GM21619 (cell line): ENCODE measurements around the gene ACADM.
"Not testable (repeated sequence)": the region's sequence is repeated elsewhere in the genome, so short reads cannot be mapped to it uniquely, and the experiment has no call there.

ENCODE experiments used
- ATAC-seq: cut with Tn5 transposase; IDR thresholded peaks from one replicate; pipeline ENCODE4 v1.9.1; 2021; ENCODE audit not compliant: unreplicated experiment

The ACADM gene

DNA sequence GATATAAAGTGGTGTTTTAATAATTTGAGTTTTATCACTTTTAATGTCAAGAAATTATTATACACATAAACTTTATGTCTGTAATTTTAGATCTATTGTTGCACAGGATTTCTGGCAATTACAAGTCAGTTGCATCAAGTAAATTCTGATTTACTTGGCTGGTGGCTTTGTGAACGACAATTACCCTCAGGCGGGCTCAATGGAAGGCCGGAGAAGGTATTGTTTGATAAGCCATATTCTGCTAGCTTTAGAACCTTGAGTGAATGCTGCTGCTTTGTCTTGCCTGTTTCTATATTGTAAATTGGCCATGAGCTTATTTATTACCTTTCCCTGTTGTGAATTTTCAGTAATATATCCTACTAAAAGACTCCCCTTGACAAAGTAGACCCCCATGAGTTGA lies 67.6 kb downstream of the ACADM start:
- no peak for ATAC-seq

DNA sequence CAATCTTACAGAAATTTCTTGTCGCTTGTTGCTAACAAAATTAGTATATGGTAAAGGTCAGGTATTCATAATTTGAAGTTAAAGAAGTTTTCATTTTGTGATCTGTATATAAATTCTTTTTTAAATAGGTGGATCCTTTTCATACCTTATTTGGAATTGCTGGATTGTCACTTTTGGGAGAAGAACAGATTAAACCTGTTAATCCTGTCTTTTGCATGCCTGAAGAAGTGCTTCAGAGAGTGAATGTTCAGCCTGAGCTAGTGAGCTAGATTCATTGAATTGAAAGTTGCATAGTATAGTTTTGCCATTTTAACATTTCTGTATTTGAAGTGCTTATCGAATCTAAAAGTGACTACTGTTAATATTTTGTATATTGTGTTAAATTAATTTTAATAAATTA lies 69.9 kb downstream of the ACADM start:
- no peak for ATAC-seq

DNA sequence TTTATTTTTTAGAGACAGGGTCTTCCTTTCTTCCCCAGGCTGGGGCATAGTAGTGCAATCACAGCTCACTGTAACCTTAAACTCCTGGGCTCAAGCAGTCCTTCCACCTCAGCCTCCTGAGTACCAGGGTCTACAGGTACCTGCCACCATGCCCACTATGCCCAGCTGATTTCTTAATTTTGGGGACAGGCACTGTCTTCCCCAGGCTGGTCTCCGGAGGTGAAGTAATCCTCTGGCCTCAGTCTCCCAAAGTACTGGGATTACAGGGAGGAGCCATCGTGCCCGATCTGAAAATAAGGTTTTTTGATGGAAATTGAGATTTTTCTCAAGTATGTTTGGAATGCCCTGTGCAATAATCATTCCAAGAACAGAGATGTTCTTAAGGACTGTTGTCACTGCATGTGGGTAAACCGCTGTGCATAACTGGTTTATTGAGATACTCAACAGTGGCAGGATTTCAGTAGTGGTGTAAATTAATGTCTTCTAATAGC lies 71.2 kb downstream of the ACADM start:
- no peak for ATAC-seq

DNA sequence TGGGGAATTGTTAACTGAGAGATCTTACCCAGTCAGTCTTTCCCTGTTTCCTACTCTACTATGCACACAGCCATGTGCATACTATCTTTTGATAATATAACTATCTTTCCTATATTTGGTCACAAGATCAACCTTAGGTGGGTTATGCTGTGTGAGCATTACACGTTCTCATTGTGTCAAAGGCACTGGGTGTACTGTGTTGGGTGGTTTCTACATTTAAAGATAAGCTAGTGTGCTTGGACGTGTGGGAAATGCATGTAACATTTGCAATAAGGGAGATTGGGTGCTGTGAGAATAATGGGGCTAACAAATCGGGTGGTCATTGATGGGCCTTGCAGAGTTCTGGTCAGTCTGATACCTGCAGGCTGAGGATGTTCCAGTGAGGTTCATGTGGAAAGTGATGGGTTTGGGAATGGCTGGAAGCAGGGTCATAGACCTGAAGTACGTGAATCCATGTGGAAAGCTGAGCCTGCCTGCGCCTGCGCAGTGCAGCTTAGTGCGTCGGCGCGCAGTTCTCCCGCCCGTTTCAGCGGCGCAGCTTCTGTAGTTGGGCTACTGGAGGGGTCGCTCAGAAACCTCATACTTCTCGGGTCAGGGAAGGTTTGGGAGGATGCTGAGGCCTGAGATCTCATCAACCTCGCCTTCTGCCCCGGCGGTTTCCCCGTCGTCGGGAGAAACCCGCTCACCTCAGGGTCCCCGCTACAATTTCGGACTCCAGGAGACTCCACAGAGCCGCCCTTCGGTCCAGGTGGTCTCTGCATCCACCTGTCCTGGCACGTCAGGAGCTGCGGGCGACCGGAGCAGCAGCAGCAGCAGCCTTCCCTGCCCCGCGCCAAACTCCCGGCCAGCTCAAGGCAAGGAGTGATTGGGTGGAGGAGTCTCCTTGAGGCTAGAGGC lies 72.1 kb downstream of the ACADM start, which contains the start of gene MSH4:
Gene MSH4 (plus strand): TSS at position 507 of the 897 bp plus-strand sequence. CDS start 104 bp downstream, at position 611.
- ATAC-seq: no peak

DNA sequence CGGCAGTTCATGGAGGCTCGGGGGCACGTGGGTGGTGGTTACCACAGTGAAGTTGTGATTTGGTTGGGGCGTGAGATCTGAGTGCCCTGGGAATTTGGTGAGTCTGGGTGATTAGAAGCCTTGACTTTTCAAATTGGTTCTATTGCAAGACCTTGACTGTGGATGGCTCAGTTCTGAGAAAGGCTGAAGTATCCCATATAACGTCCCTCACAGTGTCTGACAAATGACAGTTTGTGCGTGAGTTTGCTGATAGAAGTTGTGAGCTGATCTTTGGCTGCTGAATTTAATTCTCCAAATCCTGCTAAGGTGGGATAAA lies 72.7 kb downstream of the ACADM start:
- no peak for ATAC-seq

DNA sequence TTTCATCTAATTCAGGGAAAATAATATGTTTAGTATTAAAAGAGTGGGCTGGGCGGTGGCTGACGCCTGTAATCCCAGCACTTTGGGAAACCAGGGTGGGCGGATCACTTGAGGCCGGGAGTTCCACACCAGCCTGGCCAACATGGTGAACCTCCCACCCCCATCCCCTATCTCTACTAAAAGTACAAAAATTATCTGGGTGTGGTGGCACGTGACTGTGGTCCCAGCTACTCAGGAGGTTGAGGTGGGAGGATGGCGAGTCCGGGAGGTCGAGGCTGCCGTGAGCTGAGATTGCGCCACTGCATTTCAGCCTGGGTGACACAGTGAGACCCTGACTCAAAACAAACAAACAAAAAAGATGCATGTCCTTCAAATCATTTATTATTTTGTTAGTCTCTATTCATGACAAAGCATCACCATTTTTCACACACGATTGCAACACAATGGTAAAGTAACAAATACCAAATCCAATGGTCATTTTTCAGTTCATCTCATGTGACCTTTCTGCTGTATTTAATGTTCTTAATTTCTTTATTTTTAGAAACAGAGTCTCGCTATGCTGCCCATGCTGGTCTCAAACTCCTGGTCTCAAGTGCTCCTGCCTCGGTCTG lies 73.2 kb downstream of the ACADM start:
- no peak for ATAC-seq

DNA sequence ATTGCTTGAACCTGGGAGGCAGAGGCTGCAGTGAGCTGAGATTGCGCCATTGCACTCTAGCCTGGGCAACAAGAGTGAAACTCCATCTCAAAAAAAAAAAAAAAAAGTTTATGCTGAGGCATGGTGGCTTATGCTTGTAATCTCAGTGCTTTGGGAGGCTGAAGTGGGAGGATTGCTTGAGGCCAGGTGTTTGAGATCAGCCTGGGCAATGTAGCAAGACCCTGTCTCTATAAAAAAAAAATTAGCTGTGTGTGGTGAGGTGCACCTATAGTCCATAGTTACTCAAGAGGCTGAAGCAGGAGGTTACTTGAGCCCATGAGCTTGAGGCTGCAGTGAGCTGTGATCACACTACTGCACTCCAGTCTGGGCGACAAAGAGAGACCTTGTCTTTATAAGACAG lies 77.0 kb downstream of the ACADM start:
- not testable (repeated sequence) for ATAC-seq

DNA sequence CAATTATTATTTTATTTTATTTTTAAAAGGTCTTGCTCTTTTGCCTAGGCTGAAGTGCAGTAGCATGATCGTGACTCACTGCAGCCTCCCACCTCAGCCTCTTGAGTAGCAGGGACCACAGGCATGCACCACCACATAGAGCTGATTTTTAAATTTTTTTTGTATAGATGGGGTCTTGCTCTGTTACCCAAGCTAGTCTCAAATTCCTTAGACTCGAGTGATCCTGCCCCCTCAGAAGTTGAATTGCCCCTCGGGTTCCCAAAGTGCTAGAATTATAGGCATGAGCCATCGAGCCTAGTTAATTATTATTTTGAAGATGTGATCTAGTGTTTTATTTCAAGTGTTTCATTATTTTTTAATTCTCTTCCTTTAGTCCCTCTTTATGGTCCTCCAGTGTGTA lies 84.4 kb downstream of the ACADM start:
- ATAC-seq: no peak

DNA sequence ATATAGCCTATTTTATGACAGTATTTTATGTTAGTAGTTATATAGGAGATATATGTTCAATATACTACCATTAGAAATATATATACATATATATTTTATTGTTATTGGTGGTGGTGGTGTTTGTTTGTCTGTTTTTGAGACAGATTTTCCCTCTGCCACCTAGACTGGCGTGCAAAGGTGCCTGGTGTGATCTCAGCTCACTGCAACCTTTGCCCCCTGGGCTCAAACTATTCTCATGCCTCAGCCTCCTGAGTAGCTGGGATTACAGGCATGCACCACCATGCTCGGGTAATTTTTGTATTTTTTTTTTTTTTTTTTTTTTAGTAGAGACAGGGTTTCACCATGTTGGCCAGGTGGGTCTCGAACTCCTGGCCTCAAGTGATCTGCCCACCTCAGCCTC lies 85.6 kb downstream of the ACADM start:
- not testable (repeated sequence) for ATAC-seq

DNA sequence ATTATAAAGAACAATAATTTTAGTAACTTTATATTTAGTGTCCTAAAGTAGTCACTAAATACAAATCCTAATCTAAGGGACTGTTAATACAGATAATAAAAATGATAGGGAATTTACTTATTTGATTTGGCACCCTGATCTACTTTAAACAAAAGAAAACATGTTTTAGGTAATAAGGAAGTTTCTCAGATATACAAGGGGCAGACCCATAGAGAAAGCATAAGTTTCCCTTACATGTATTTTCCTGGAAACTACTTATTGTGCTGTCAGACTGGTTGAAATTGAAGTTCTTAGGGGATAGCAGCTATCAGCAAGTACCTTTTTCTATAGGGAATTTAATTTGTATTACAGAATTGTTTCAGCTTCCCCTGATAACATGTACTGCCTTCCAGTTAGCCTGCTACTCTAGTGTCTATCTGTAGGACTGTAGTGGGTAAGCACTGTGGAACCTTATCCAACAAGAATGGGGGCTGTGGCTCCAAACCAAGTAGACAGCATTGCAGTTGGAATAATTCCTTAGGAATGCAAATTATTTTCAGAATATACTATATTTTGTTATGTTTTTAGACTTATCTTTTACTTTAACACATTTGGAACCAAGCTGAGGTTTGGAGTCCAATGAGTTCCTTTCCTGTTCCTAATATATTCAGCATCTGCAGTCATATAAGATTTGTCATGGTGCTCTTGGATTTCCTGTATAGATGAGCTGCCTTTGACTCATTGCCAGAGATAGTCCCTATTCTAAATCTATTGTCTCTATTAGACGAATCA lies 86.9 kb downstream of the ACADM start:
- no peak for ATAC-seq

DNA sequence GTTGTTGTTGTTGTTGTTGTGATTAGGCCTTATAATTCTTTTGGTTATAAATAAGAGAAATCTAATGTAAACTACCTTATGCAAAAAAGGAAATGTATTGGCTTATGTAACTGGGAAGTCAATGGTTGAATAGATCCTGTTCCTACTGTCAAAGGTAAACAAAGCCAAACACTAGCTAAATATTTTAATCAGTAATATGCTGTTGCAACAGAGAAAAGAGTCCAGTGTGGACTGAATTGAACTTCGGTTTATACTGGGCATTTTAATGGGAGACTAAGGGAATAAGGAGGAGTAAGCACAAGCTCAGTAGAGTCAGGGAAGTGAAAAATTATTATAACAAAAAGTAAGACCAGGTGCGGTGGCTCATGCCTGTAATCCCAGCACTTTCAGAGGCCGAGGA lies 87.6 kb downstream of the ACADM start:
- ATAC-seq: no peak
